CD4-positive, alpha-beta T cell treated with Interleukin-1 beta for 1 hour (primary cell): Measurements from ENCODE around the gene RTCA.
"Not testable (repeated sequence)": the region's sequence is repeated elsewhere in the genome, so short reads cannot be mapped to it uniquely, and the experiment has no call there.

Experiments used
- DNase-seq, 2 donors: peaks; one replicate each; pipeline ENCODE4 v3.0.0-alpha.2; 2020 to 2022

Gene RTCA

GRCh38 chr1:100265931-100266740, at the start of gene RTCA:
Gene RTCA (plus strand): TSS chr1:100266216. CDS start chr1:100266376, 160 bp downstream.
- peak; percentile 95 for DNase-seq

- DNase-seq: no peak
These were observed 48.2 kb upstream of the RTCA start for GRCh38 chr1:100217834-100218233.

GRCh38 chr1:100219457-100219856, 46.6 kb upstream of the RTCA start:
- DNase-seq: no peak

GRCh38 chr1:100219883-100220282, 46.1 kb upstream of the RTCA start:
- DNase-seq: no peak

GRCh38 chr1:100222428-100222827, 43.6 kb upstream of the RTCA start:
- no peak for DNase-seq

GRCh38 chr1:100229681-100230443, 36.2 kb upstream of the RTCA start:
- no peak for DNase-seq

- DNase-seq: no peak
These were observed 35.3 kb upstream of the RTCA start for GRCh38 chr1:100230765-100231164.

- DNase-seq: no peak
These were observed 34.3 kb upstream of the RTCA start for GRCh38 chr1:100231721-100232120.

- DNase-seq: no peak
These were observed 33.9 kb upstream of the RTCA start for GRCh38 chr1:100232156-100232555.

GRCh38 chr1:100233566-100233965, 32.5 kb upstream of the RTCA start:
- DNase-seq: not testable (repeated sequence)

- DNase-seq: no peak
These were observed 31.6 kb upstream of the RTCA start for GRCh38 chr1:100234432-100234831.

- no peak for DNase-seq
These were observed 28.9 kb upstream of the RTCA start for GRCh38 chr1:100237091-100237490.

GRCh38 chr1:100239961-100240360, 26.1 kb upstream of the RTCA start:
- no peak for DNase-seq

- no peak for DNase-seq
These were observed 25.4 kb upstream of the RTCA start for GRCh38 chr1:100240631-100241030.

GRCh38 chr1:100246738-100247137, 19.3 kb upstream of the RTCA start:
- no peak for DNase-seq

- no peak for DNase-seq
These were observed 16.9 kb upstream of the RTCA start for GRCh38 chr1:100249155-100249536.

GRCh38 chr1:100249537-100250257, 16.3 kb upstream of the RTCA start, which contains the start of gene DBT:
Gene DBT (minus strand): TSS chr1:100249834. CDS start chr1:100249820, 14 bp downstream.
- peak; percentile 90 to 91 for DNase-seq

- no peak for DNase-seq
These were observed 15.8 kb upstream of the RTCA start for GRCh38 chr1:100250264-100250663.

GRCh38 chr1:100250807-100251206, 15.2 kb upstream of the RTCA start:
- no peak for DNase-seq

- DNase-seq: no peak
These were observed 13.1 kb upstream of the RTCA start for GRCh38 chr1:100252901-100253300.

- no peak for DNase-seq
These were observed 12.5 kb upstream of the RTCA start for GRCh38 chr1:100253552-100253951.

- DNase-seq: not testable (repeated sequence)
These were observed 9.7 kb upstream of the RTCA start for GRCh38 chr1:100256273-100256672.

GRCh38 chr1:100258427-100258826, 7.6 kb upstream of the RTCA start:
- DNase-seq: not testable (repeated sequence)
